Epithelial cell of prostate (primary cell): ENCODE data around the gene PRG3.
A peak's percentile ranks its signal among the peaks of the same experiment; 100 is the strongest.
"Not testable (repeated sequence)": the region's sequence is repeated elsewhere in the genome, so short reads cannot be mapped to it uniquely, and the experiment has no call there.

Experiments used
- DNase-seq: peaks from one replicate; pipeline ENCODE4 v3.0.0-alpha.2; 2011; ENCODE audit warnings: low read depth, low spot score
- H3K27ac ChIP-seq: fragments of 450-650 bp; 2 replicates; pipeline ENCODE4 v1.5.1; 2017; ENCODE audit warnings: mild to moderate bottlenecking

PRG3 gene

GRCh38 chr11:57345555-57346211 is 35.3 kb downstream of the PRG3 start:
- no peak overlapping the region for H3K27ac ChIP-seq
- DNase-seq = no peak

DNA sequence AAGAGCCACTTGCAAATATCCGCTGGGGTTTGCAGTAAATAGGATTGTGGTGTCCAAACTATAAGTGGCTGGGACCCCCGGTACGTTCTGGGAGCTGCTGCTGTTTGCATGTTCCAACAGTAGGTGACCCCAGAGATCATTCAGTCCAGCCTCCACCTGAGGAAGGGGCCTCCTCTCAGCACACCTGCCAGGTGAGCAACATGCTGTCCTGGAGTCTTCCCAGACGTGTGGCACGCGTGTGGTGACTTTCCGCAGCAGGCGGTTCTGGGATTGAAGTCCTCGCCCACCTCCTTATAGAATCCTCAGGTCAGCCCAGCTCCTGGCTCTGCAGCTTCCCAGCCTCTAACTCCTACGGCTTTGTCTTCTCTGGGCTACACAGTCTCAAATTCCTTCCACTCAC is 36.1 kb downstream of the PRG3 start:
- DNase-seq = no peak
- no peak overlapping the region for H3K27ac ChIP-seq

GRCh38 chr11:57343825-57344224 is 37.1 kb downstream of the PRG3 start:
- no peak overlapping the region for H3K27ac ChIP-seq
- DNase-seq = no peak

DNA sequence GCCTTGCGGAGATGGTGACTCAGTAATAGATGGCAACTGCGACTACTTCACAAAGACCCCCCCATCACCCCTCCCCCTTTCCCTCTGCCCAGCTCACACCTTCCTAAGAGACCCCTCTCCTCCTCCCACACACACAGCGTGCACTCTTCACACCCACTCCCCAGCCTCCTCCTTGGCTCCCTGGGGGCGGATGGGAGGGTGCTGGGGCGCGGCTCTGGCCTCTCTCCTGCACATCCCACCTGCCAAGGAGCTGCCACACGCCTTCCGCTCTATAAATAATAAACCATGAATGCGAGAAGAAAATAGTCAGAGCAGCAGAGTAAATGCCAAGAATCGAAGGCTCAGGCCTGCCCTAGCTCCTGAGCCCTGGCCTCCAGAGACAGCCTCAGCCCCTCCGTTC is 38.2 kb downstream of the PRG3 start:
- DNase-seq = no peak
- no peak overlapping the region for H3K27ac ChIP-seq

- no peak overlapping the region for H3K27ac ChIP-seq
- DNase-seq = no peak
Measured at GRCh38 chr11:57341250-57341808, 39.6 kb downstream of the PRG3 start.

GRCh38 chr11:57340039-57340615 is 40.8 kb downstream of the PRG3 start:
- no peak overlapping the region for H3K27ac ChIP-seq
- no peak for DNase-seq

- DNase-seq = no peak
- H3K27ac ChIP-seq = no peak overlapping the region
Measured at GRCh38 chr11:57339328-57339727, 41.6 kb downstream of the PRG3 start.

- no peak for DNase-seq
- no peak within 1 kb of the TSS for H3K27ac ChIP-seq
Measured at GRCh38 chr11:57338142-57338541, 42.8 kb downstream of the PRG3 start, which contains the start of gene P2RX3. P2RX3 (plus strand) TSS chr11:57338352; CDS start chr11:57338551, 199 bp downstream.

DNA sequence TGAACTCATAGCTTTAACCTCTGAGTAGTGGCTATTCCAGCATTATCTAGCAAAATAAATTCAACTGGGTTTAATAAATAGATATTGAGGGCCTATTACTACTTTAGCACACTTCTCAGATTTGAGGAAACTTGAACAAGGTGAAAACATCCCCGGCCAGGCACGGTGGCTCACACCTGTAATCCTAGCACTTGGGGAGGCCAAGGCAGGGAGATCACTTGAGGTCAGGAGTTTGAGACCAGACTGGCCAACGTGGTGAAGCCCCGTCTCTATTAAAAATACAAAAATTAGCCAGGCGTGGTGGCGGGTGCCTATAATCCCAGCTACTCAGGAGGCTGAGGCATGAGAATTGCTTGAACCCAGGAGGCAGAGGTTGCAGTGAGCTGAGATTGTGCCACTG is 44.1 kb downstream of the PRG3 start:
- DNase-seq, H3K27ac ChIP-seq: not testable (repeated sequence)

- H3K27ac ChIP-seq = peak overlapping the region; percentile 52
- no peak for DNase-seq
Measured at GRCh38 chr11:57336111-57336666, 44.8 kb downstream of the PRG3 start.

GRCh38 chr11:57335343-57336110 is 45.4 kb downstream of the PRG3 start, which contains the start of gene SSRP1:
SSRP1 (minus strand) TSS chr11:57335892; CDS start chr11:57335121, 771 bp downstream.
- no peak for DNase-seq
- H3K27ac ChIP-seq = peak within 1 kb of the TSS; percentile 52

GRCh38 chr11:57335023-57335342 is 46.0 kb downstream of the PRG3 start:
- no peak for DNase-seq
- peak overlapping the region; percentile 52 for H3K27ac ChIP-seq

DNA sequence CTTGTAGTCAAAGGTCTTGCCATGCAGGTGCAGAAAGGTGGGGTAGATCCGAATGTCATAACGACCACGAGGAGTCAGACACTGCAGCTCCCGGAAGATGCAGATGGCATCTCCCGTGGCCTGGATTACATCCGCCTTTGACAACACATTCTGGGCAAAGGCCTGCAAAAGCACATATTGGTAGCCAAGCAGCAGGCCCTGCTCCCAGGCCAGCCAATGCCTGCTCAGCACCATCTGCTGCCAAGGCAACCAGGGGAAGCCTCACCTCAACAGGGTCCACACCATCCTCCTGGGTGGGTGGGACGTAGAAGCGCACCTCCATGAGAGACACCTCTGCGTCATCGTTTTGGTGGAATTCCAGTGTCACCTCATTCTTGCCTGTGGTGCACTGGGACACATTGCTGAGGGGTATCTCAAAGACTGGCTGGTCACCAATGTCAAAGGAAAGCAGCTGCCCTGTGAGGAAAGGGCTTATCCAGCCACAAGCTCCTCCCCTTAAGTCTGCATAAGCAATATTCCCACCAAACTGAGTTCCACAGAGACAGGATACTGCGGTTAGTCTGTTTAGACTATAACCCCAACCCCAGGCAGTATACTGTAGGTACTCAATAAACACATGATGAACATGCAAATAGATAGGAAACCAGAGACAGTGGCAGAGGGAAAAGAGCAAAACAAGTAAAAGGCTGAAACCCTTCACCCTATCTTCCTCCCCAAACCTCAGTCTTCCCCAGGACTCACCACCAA is 48.1 kb downstream of the PRG3 start:
- no peak for DNase-seq
- no peak overlapping the region for H3K27ac ChIP-seq

DNA sequence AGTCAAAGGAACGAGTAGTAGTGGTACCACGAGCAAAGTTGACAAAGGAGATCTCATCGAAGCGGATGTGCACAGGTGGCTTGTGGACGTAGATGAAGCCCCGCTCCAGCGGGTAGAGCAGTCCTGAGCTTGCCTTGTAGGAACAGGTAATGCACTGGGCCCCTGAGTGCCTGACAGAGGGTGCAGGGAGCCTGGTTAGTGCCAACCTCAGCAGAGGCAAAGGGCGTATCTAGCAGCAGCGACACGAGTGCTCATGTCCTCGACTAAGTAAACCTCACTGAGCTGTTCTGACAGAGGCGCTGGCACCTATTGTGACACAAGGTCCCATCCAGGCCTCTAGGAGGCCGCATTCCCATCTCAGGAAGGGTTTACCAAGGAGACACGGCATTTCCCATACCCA is 49.2 kb downstream of the PRG3 start:
- H3K27ac ChIP-seq = no peak overlapping the region
- DNase-seq = no peak

DNA sequence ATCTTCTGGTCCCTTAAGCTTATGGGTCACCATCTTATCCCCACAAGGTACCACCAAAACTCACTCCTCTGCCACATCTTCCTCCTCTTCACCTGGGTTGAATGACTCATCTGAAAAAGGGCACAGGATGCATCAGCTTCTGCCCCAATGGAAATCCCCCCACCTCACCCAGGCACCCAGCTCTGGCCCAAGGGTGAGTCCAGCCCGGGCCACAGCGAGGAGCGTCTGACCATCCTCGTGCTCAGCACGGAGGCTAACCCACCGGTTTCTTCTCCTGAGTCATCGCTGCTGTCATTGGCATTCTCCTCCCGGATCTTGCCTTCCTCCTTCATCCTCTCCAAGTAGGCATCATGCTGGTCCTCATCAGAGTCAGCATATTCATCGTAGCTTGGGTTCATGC is 50.9 kb downstream of the PRG3 start:
- DNase-seq = no peak
- H3K27ac ChIP-seq = no peak overlapping the region

GRCh38 chr11:57327721-57328120 is 53.2 kb downstream of the PRG3 start:
- no peak overlapping the region for H3K27ac ChIP-seq
- DNase-seq = no peak
